HUES6 (cell line): ENCODE results near the gene AP4B1.

Experiments
- H3K27ac ChIP-seq: 2 replicates; pipeline ENCODE4 v1.7.0; 2013; ENCODE audit warnings: low read depth, mild to moderate bottlenecking, low read length, inconsistent platforms
- H3K27me3 ChIP-seq: 2 replicates; pipeline ENCODE4 v1.6.1; 2013; ENCODE audit warnings: low read length; ENCODE audit not compliant: control insufficient read depth, insufficient read depth
- H3K36me3 ChIP-seq: 2 replicates; pipeline ENCODE4 v1.6.1; 2013; ENCODE audit warnings: low read length; ENCODE audit not compliant: control insufficient read depth, insufficient read depth
- H3K4me1 ChIP-seq: 2 replicates; pipeline ENCODE4 v1.6.1; 2013; ENCODE audit warnings: low read length; ENCODE audit not compliant: control insufficient read depth, insufficient read depth
- H3K4me3 ChIP-seq: 2 replicates; pipeline ENCODE4 v1.5.1; 2013; ENCODE audit warnings: low read depth, low read length
- H3K9ac ChIP-seq: one replicate; pipeline ENCODE4 v1.6.1; 2013; ENCODE audit warnings: mild to moderate bottlenecking, low read length
- H3K9me3 ChIP-seq: 2 replicates; pipeline ENCODE4 v1.6.1; 2013; ENCODE audit warnings: low read depth, low read length; ENCODE audit not compliant: control insufficient read depth, insufficient read depth

Gene AP4B1

DNA sequence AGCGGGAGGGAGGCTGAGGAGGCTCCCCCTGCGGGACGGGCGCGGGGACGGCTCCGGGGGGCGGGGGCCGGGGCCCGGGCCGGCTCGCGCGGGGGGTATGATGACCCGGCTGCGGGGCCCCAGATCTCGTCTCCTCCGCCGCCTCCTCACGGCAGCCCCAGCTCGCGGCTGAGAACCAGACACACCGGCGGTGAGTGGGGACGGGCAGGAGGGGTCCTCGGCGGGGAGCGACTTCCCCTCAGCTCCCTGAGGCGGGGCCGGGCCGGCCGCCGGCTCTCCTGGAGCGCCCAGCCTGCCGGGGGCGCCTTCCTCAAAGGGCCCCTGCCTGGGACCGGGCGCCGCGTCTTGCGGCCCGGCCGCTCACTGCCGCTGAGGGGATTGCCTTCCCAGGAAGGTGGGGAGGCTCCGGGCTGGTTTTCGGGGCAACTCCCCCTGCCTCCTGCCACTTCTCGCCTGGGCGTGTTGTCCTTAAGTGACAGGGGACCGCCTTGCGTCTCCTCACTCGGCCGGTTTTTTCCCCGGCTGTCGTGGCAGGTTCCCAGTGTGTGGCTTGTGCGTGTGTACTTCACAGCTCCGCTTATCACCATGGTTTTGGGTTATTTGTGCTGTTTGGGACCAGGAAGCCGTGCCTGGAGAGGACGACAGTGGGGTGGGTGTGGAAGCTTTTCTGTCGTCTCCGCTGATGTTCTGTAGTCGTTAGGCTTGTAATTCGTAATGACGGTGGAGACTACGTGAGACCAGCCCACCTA, 25.3 kb upstream of the AP4B1 start:
- Histone ChIP-seq H3K9ac (peak overlapping the region; percentile 89), H3K27me3 (no peaks in the 10 kb centered on the region), H3K27ac (peak overlapping the region; percentile 12; the same call in 1 of the 2 replicates), H3K4me3 (peak overlapping the region; percentile 99), H3K9me3 (no peaks in the 10 kb centered on the region), H3K36me3 (no peaks in the 10 kb centered on the region), H3K4me1 (peaks cover 18% of the 10 kb centered on the region)

DNA sequence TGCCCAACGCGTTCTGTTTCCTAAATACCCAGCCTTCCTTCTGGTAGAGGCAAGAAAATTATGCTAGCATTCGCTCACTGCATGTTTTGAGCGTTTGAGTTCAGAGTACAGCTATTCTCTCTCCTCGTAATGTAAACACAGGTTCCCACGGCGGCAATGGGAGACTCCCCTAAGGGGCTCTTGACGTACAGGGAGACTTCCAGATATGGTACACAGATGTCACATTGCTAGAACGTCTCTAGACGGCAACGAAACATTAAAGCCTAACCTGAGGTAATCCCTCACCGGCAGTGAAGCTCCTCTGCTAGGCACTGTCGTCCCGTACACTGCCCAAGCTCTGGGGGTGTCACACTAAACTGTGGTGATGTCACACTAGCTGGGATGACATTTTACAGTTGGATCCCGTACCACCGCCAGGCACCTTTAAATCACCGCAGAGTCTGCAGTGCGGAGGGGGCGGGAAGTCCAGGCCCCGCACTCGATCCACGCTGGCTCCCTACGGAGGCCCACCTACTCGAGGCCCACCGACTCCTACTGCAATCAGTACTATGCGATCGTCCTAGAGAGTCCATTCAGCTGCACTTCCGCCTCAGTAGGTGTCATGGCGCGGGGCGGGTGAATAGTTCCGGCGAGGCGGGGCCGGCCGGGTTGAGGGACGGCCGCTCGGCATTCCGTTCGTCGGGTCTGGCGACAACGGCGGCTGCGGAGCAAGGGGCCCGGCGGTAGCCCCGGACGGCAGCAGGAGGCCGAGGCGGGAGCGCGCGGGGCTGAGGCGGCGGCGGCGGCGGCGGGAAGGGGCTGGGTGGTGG, 24.5 kb upstream of the AP4B1 start, which contains the start of gene HIPK1:
Gene HIPK1 (plus strand): TSS at position 384 of the 809 bp plus-strand sequence.
- no peaks in the 10 kb centered on the region for H3K27me3 ChIP-seq
- H3K27ac ChIP-seq, result peak within 1 kb of the TSS; percentile 12; the same call in 1 of the 2 replicates
- H3K9ac ChIP-seq, result peak within 1 kb of the TSS; percentile 89
- no peaks in the 10 kb centered on the region for H3K36me3 ChIP-seq
- H3K4me3 ChIP-seq, result peak within 1 kb of the TSS; percentile 99
- H3K9me3 ChIP-seq, result no peaks in the 10 kb centered on the region
- peaks cover 18% of the 10 kb centered on the region for H3K4me1 ChIP-seq

DNA sequence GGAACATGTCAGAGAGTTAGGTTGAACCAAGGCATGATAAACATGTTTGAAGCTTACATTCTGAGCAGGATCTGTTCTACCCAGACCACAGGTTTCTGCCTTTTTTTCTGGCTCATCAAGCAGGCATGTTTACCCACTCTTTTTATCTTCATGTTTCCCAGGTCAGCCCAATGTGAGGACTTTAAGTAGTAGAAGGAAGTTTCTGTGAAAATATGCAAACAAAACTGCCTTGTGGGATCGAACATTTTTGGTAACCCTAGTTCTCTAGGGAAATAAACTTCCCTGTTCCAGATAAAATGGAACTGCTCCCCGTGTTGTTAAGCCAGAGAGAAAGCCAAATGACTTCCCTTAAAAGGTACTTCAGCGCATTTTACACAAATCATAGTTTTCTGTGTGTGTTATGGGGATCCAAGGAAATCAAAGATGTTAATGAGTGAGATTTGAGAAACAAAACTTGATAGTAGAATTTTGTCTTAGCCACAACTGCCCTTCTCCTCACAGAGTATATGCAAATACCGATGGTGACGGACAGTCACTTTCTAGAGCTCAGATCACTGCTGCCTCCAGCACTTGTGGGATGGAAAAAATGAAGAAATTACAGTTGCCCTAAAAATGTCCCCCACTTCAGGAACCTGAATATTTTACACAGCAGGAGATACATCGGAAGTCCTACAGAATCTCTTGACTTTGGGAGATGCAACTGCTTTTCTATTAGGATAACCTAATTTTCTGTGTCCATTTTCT, 23.8 kb upstream of the AP4B1 start:
- Histone ChIP-seq H3K27me3 (no peaks in the 10 kb centered on the region), H3K36me3 (no peaks in the 10 kb centered on the region), H3K4me3 (peak overlapping the region; percentile 99), H3K4me1 (peaks cover 16% of the 10 kb centered on the region), H3K9ac (peak overlapping the region; percentile 78), H3K27ac (no peak overlapping the region), H3K9me3 (no peaks in the 10 kb centered on the region)

DNA sequence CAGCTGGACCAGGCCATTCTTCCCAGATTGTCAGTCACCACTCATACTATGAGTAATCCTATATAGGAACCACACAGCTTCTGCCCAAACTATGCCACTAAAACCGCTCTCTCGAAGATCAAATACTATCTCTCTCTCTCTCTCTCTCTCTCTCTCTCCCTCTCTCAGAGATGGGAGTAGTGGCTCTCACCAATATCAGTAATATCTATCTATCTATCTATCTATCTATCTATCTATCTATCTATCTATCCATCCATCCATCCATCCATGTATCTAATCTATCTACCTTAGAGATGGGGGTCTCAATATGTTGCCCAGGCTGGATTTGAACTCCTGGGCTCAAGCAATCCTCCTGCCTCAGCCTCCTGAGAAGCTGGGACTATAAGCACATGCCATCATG, 19.9 kb upstream of the AP4B1 start:
- H3K4me3 ChIP-seq, result no peak overlapping the region
- H3K9ac ChIP-seq, result no peak overlapping the region
- H3K36me3 ChIP-seq, result no peaks in the 10 kb centered on the region
- H3K27ac ChIP-seq, result no peak overlapping the region
- no peaks in the 10 kb centered on the region; the same call in 1 of the 2 replicates for H3K4me1 ChIP-seq
- H3K9me3 ChIP-seq, result no peaks in the 10 kb centered on the region
- no peaks in the 10 kb centered on the region for H3K27me3 ChIP-seq

DNA sequence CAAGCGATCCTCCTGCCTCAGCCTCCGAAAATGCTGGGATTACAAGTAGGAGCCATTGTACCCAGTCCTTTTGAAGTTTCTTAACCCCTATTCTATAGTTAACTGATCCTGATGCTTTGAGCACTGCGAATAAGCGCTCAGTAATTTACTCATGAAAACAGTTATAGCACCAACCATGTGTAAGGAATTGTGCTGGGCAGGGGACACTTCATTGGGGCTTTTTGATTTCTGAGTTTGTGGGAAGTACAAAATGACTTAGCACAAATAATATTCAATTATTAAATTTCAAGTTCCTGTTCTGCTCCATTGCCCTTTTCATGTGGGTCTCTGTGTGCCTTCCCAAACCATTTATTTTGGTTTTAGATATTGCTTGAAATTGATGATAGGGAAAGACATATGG, 18.4 kb upstream of the AP4B1 start:
- no peak overlapping the region for H3K9ac ChIP-seq
- no peaks in the 10 kb centered on the region for H3K4me1 ChIP-seq
- no peaks in the 10 kb centered on the region for H3K36me3 ChIP-seq
- no peaks in the 10 kb centered on the region for H3K27me3 ChIP-seq
- H3K4me3 ChIP-seq, result no peak overlapping the region
- H3K9me3 ChIP-seq, result no peaks in the 10 kb centered on the region
- H3K27ac ChIP-seq, result no peak overlapping the region

DNA sequence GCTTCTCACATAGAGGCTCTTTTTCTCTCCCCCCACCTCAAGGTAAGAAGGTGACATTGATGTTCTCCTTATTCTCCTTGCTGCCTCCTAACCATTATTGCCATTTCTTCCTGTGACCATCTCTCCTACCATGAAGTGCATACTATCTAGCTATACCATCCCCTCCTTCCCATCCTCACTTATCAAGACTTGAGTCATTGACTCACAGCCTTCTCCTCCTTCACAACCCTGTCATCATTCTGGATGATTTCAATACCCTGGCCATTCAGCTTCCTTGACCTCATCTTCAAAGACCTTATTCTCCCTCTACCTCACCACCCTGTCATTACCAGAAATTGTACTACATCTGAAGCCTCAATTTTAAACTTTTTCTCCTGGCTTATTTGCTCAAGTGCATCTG, 13.6 kb upstream of the AP4B1 start:
- Histone ChIP-seq H3K9me3 (no peaks in the 10 kb centered on the region), H3K4me3 (no peak overlapping the region), H3K27ac (no peak overlapping the region), H3K4me1 (no peaks in the 10 kb centered on the region), H3K36me3 (no peaks in the 10 kb centered on the region), H3K27me3 (no peaks in the 10 kb centered on the region), H3K9ac (no peak overlapping the region)

DNA sequence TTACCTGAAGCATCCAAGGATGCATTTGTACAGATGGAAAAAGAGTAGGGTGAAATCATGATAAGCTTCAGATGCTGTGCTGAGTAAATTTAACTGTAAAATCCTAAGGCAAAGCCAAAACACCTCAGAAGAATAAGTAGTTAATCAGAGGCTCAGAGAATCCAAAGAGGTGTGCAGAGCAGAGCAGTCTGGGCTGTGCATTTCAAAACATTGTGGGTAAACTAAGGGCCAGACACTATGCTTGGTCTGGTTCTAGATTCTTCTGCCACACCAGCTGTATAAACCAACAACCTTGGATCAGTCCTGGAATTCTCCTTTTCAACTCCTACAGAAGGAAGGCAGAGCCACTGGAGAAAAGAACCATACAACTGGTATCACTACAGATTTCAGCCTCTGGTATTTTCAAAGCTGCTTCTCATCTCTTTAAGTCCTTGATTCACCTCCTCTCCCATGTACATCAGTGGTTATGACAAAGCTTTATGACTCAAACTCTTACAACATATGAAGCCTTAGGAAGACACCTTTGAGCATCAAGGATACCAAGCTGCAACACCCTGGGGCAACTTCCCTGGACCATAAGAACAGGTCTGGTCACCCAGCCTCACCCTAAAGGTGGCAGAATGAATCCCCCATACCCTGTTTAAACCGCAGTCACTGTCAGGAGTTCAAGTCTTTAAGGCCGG, 12.9 kb upstream of the AP4B1 start:
- Histone ChIP-seq H3K27me3 (no peaks in the 10 kb centered on the region), H3K36me3 (peaks cover 4% of the 10 kb centered on the region; the same call in 1 of the 2 replicates), H3K9ac (no peak overlapping the region), H3K4me3 (no peak overlapping the region), H3K9me3 (no peaks in the 10 kb centered on the region), H3K27ac (no peak overlapping the region), H3K4me1 (no peaks in the 10 kb centered on the region)

DNA sequence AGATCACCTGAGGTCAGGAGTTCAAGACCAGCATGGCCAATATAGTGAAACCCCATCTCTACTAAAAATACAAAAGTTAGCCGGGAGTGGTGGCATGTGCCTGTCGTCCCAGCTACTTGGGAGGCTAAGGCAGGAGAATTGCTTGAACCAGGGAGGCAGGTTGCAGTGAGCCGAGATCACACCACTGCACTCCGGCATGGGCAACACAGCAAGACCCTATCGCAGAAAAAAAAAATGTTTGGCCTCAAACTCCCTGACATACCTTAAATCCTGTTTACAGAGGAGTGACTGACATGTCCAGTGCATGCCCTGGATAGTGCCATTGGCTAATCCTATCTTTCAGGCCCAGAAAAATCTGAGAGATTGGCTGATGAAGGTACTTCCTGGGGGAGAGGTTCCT, 12.4 kb upstream of the AP4B1 start:
- H3K27ac ChIP-seq, result no peak overlapping the region
- no peak overlapping the region for H3K4me3 ChIP-seq
- H3K9me3 ChIP-seq, result no peaks in the 10 kb centered on the region

DNA sequence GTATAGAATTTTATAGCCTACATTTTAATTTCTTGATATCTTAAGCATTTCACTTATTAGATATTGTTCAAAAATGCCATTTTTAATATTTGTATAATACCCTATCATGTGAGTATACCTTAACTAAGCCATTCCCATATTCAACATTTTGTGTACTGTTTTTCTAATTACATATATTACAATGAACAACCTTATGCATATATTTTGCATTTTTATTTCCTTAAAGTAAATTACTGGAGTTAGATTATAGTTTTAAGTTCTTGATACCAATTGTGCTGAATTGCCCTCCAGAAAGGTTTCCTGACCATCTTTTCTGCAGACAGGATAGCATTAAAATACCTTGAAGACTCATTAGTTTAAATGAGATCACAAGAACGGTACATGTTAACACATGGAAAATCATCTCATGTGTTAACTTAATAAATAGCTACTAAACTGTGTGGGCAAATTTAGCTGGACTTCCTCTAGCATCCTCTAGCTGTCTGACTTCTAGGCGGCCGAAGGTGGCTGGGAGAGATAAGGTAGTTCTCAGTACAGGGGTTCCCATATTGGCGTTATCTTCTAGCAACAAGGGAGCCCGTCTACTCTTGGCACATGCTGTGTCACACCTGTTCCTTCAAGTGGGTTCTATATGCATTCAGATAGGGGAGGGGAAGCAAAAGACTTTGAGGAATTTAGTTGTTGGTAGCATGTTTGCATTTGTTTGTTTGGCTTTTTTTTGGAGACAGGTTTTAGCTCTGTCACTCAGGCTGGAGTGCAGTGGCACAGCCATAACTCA, 9.5 kb upstream of the AP4B1 start:
- Histone ChIP-seq H3K4me3 (no peak overlapping the region), H3K36me3 (peaks cover 32% of the 10 kb centered on the region), H3K4me1 (no peaks in the 10 kb centered on the region), H3K27me3 (no peaks in the 10 kb centered on the region), H3K9ac (no peak overlapping the region), H3K9me3 (no peaks in the 10 kb centered on the region), H3K27ac (no peak overlapping the region)

More for the DNA sequence above, 12.4 kb upstream of the AP4B1 start:
- H3K9ac ChIP-seq, result no peak overlapping the region
- no peaks in the 10 kb centered on the region for H3K27me3 ChIP-seq
- peaks cover 6% of the 10 kb centered on the region; the same call in 1 of the 2 replicates for H3K36me3 ChIP-seq
- no peaks in the 10 kb centered on the region for H3K4me1 ChIP-seq

DNA sequence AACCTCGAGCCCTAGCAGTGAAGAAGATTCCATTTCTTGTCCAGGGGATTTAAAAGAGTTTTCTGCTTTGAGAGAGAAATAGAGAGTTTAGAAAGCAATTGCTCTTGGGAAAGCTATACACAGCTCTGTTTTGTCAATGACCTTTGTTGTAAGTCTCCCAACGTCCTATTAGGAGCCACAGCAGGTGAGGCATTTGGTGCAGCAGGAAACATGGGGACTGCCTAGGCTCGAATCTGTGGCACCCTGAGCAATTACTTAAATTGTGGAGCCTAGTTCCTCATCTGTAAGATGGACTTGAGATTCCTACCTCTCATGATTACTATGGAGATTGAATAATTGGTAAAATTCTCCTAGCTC, 8.7 kb upstream of the AP4B1 start:
- Histone ChIP-seq H3K27me3 (no peaks in the 10 kb centered on the region), H3K27ac (no peak overlapping the region), H3K4me1 (no peaks in the 10 kb centered on the region), H3K9ac (no peak overlapping the region), H3K4me3 (no peak overlapping the region), H3K36me3 (peaks cover 39% of the 10 kb centered on the region), H3K9me3 (no peaks in the 10 kb centered on the region)
